H1 (cell line): ENCODE measurements around the gene KLF4. TPM values are rescaled to one million over a fixed set of nuclear protein-coding genes. Genes with fewer than 3 reads are reported as not detected.

Source experiments
- CTCF ChIP-seq, 3 experiments: IDR thresholded peaks; 1 replicate in 2 of 3; 2 replicates in 1 of 3; pipeline versions ENCODE4 v1.5.1 to v1.6.1; 2011; ENCODE audit warnings: low read length in 3 of 3, mild to moderate bottlenecking in 3 of 3, inconsistent platforms in 2 of 3, low read depth in 1 of 3, moderate library complexity in 1 of 3; ENCODE audit not compliant: insufficient read depth in 1 of 3; ENCODE audit errors: control extremely low read depth in 1 of 3
- EGR1 ChIP-seq: IDR thresholded peaks from 2 replicates; pipeline ENCODE4 v1.6.1; 2011; ENCODE audit warnings: low read depth, low read length, borderline replicate concordance
- EZH2 ChIP-seq: fragments of 200-600 bp; sonication (generic); IDR thresholded peaks from 2 replicates; pipeline ENCODE4 v1.7.1; 2012; ENCODE audit warnings: low read depth, mild to moderate bottlenecking, moderate library complexity, low read length, inconsistent platforms; ENCODE audit not compliant: severe bottlenecking
- HDAC6 ChIP-seq: IDR thresholded peaks from one replicate; pipeline ENCODE4 v1.7.1; 2012; ENCODE audit warnings: low read depth, mild to moderate bottlenecking, inconsistent platforms, low read length, moderate library complexity
- KDM4A ChIP-seq: IDR thresholded peaks from one replicate; pipeline ENCODE4 v1.7.1; 2012; ENCODE audit warnings: low read depth, mild to moderate bottlenecking, moderate library complexity, low read length, inconsistent platforms; ENCODE audit not compliant: severe bottlenecking
- MAX ChIP-seq: IDR thresholded peaks from 2 replicates; pipeline ENCODE4 v1.6.1; 2012; ENCODE audit warnings: inconsistent platforms
- POU5F1 ChIP-seq: IDR thresholded peaks from 2 replicates; pipeline ENCODE4 v1.6.1; 2011; ENCODE audit warnings: low read depth, mild to moderate bottlenecking, low read length, moderate library complexity
- SUZ12 ChIP-seq: fragments of 200-600 bp; sonication (generic); IDR thresholded peaks from 2 replicates; pipeline ENCODE4 v1.6.1; 2012; ENCODE audit warnings: mild to moderate bottlenecking, inconsistent platforms, low read length, moderate library complexity, mixed read lengths
- polyA plus RNA-seq, 7 experiments: library from polyadenylated mRNA; depleted of rRNA in 3 of 7; stranded (reverse) in 5 of 7; unstranded in 2 of 7; fragments of >200 nt in 5 of 7; fragments of 200-250 nt in 2 of 7; gene quantifications; 1 replicate in 5 of 7; 2 replicates in 1 of 7; 4 replicates in 1 of 7; pipeline versions ENCODE4 v1.2.1 to v1.2.3, GENCODE V29; 2011 to 2013; ENCODE audit warnings: missing spikeins in 2 of 7, mixed read lengths in 2 of 7
- total RNA-seq: library from RNA; stranded (reverse); fragmentation: NEBNext Ultra II Directional; extraction: Animal tissue kit (Norgen Biotek cat#: 25700); gene quantifications from 2 replicates; pipeline ENCODE4 v1.2.1, GENCODE V29; 2021

The KLF4 gene
- total and polyA plus RNA-seq, 2 of the 8 experiments (the other 6 are each of a cell fraction or from before 2014, with no cell fraction given): 0.77 to 2.8 TPM

GRCh38 chr9:107491081-107492053 lies 1.8 kb upstream of the KLF4 start (continued):
- TF ChIP-seq CTCF (IDR thresholded peaks at IDR 0.05; ENCODE audit: control extremely low read depth in 1 of 3, insufficient read depth in 1 of 3, low read depth in 1 of 3, low read length in 3 of 3) (no peak), SUZ12 (peak; percentile 37; the same call in 1 of the 2 replicates), POU5F1 (no peak), EZH2 (peak; percentile 15), KDM4A (peak; percentile 21), HDAC6 (no peak), MAX (peak; percentile 44; the same call in 1 of the 2 replicates), EGR1 (no peak)
